Measurements from ENCODE around the gene MEIOB.

Gene MEIOB

DNA sequence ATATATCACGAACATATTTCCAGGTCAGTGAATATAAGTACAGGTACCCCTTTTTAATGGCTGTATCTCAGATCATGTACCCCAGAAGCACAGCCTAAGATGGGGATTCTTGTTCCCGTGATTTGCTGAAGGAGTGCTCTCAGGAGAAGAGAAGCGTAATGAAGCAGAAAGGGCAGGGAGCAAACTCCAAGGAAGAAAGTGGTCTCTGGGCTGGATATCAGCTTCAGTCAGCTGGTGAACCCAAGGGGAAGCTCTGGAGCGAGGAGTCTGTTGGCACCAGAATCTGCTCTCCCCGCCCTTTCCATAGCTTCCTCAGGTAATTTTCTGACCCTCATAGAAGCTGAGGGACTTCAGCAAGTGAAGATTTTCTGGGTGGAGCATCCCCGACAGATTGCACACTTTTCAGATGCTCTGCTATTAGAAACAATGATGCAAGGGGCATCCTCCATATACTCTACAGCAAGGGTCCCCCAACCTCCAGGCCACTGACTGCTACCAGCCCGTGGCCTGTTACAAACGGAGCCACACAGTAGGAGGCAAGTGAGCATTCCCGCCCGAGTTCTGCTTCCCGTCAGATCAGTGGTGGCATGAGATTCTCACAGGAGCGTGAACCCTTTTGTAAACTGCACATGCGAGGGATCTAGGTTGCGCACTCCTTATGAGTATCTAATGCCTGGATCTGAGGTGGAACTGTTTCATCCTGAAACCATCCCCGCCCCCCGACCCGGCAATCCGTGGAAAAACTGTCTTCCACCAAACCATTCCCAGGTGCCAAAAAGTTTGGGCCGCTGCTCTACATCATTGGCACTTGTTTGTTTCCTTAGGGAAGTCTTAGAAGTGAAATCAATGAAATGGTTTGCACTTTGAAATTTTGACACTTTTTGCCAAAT, 40.5 kb downstream of the MEIOB start:
- DNase-seq (ENCODE audit: low read depth in 2 of 2, low spot score in 1 of 2): no peak

DNA sequence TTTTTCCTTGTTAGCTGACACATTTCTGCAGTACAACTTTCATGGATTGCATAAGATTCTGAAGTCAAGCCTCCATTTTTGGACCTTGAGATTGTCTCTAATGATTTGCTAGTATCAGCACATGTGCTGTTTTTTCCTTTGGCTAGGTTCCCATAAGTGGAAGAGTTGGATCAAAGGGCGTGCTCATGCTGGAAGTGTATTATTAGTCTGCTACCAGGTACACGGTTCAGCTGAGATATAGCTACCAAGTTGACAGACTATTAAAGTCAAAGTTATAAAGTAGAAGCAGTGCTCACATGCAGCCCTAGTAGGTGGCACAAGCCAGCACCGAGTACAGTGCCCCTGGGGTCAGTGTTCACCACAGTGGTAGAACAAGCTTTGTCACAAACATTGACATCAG, 41.8 kb downstream of the MEIOB start:
- no peak for DNase-seq (ENCODE audit: low read depth in 2 of 2, low spot score in 1 of 2)

DNA sequence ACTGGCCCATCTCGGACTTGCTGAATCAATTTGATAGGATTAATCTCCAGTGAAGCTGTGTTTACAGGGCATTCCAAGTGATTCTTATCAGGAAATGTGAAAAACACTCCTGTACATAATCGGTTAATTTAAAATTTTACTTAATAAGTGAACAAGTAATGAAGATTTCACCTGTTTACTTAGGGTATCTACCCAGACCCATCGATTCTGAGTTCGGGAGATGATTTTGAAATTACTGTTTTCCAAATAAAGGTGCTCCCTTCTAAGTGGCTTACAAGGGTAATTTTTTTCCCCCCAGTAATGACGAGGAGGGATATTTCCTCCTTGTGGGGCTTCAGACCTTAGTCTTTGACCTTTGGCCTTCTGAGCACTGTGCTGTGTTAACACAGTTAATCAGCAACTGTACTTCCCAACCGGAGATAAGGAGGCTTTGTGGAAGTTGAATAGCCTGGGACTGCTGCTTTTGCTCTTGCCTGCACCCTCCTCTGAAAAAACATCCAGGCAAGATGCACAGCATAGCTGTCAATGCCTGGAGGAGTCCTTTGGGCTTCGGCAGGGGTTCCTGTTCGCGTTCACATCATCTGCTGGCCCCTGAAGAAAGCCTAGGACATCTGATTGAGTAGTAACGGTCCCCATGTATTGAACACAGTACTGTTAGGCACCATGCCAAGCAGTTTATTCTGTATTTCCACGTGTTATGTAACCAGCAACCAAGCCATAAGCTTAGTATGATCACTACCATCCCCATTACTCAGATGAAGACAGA, 43.1 kb downstream of the MEIOB start:
- no peak for DNase-seq (ENCODE audit: low read depth in 2 of 2, low spot score in 1 of 2)

GRCh38 chr16:1826691-1827573, 45.0 kb downstream of the MEIOB start, which contains the start of the genes FAHD1 and HAGH:
Gene FAHD1 (plus strand): TSS chr16:1827206. CDS start chr16:1827239, 33 bp downstream.
Gene HAGH (minus strand): TSS chr16:1826825. CDS start chr16:1826787, 38 bp downstream.
- peak; percentile 76 to 82 for DNase-seq (ENCODE audit: low read depth in 2 of 2, low spot score in 1 of 2)

DNA sequence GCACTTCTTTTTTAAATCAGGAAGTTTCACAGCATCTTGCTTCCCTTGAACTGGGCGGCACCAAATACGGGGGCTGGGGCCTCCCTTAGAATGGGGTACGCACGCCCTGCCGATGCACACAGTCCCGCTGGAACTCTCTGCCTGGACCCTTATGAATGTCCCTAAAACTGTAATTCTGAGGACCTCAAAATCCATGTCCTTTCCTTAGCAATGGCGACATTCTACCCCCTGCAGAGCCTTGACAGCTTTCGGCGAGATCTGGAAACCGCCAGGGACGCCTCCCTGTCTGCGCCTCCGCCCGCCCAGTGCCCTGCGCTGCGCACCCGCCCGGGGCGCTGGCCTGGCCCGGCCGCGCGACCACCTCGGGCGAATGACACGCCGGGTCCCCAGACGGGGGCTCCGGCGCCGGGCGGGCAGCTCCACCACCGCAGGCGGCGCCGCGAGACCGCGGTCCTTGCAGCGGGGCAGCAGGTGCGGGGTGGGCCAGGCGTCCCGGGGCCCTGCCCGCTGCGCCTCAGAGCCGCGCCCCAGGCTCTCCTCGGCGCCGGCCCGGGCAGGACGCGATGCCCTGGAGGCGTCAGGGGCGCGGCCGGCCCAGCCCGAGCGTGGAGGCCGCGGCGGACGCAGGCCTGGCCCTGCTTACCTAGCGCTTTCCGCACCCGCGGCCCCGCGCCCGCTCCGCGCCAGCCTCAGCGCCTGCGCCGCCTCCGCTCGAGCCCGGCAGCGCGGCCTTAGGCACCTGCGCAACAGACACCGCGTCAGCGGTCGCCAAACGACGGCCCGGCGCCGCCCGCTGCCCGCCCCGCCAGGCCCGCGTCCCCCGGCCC, 45.9 kb downstream of the MEIOB start:
- peak; percentile 14 to 43 for DNase-seq (ENCODE audit: low read depth in 2 of 2, low spot score in 1 of 2)

DNA sequence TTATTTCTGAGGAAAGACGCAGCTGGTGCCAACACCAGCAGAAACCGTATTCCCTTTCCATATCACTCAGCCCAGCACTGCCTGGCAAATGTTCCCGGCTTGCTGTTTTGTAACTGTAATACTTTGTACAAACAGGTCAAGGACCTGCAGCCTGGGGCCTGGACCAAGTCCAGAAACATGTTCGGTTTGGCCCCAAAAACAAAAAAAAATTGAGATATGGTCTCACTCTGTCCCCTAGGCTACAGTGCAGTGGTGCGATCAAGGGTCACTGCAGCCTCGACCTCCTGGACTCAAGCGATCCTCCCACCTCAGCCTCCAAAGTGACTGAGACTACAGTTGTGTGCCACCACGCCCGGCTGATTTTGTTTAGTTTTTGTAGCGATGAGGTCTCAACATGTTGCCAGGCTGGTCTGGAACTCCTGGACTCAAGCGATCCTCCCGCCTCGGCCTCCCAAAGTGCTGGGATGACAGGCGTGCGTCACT, 46.5 kb downstream of the MEIOB start:
- no peak for DNase-seq (ENCODE audit: low read depth in 2 of 2, low spot score in 1 of 2)

DNA sequence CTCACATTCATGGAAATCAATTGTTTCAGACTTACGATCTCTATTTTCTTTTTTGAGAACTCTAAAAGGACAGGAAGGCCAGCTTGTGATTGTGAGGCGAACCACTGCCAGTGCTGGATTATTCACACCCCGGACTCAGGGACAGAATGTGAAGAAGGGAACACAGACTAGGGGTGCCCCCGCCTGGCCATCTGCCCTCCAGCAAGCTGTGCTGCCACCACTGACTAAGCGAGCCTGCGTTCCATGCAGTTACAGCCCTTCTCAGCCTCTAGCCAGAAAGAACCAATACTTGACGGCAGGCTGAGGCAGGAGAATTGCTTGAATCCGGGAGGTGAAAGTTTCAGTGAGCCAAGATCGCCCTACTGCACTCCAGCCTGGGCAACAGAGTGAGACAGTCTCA, 48.1 kb downstream of the MEIOB start:
- DNase-seq (ENCODE audit: low read depth in 2 of 2, low spot score in 1 of 2): no peak

- no peak for DNase-seq (ENCODE audit: low read depth in 2 of 2, low spot score in 1 of 2)
These were observed 49.2 kb downstream of the MEIOB start for GRCh38 chr16:1822801-1823200.

DNA sequence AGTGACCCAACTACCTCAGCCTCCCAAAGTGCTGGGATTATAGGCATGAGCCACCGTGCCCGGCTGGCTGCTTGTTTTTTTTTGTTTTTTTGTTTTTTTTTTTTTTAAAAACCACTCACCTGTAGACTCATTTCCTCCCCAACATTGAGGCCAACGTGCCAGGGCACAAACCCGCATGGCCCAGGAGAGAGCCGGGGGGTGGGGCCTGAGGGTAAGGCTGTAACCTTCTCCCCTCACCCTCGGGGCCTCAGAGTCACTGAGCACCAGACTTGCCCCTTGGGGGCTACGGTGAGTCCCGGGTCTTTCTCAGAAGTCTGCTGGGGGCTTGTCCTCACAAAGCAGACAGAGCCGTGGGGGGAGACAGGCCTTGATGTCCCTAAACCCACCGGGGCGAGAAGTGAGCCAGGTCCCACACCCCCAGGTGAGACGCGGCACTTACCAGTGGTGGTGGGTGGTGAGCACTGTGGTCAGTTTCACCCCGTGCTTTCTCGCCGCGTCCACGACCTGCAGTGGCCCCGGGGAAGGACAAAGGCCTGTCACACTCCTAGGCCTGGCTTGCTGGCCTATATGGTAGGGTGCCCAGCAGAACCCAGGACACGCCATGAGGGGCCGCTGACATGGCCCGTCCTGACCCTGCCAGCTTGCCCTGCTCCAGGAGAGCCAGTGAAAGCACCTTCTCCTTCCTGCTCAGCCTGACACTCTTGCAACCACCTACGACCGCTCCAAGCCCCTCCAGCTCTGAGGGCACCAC, 49.9 kb downstream of the MEIOB start:
- no peak for DNase-seq (ENCODE audit: low read depth in 2 of 2, low spot score in 1 of 2)

DNA sequence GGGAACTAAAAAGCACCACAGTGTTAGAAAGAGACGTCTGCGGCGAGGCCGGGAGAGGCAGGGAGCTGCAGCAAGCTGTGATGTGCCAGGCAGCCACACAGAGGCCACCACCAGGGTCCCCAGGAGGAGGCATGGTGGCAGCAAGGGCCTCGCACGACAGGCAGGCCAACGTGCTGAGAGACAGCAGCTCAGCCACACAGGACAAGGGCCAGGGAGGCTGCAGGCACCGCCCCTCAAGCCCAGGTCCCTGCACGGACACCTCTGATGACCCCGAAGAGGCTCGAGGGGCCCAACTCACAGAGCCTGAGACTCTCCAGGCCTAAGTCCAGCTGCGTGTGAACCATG, 51.0 kb downstream of the MEIOB start:
- no peak for DNase-seq (ENCODE audit: low read depth in 2 of 2, low spot score in 1 of 2)

DNA sequence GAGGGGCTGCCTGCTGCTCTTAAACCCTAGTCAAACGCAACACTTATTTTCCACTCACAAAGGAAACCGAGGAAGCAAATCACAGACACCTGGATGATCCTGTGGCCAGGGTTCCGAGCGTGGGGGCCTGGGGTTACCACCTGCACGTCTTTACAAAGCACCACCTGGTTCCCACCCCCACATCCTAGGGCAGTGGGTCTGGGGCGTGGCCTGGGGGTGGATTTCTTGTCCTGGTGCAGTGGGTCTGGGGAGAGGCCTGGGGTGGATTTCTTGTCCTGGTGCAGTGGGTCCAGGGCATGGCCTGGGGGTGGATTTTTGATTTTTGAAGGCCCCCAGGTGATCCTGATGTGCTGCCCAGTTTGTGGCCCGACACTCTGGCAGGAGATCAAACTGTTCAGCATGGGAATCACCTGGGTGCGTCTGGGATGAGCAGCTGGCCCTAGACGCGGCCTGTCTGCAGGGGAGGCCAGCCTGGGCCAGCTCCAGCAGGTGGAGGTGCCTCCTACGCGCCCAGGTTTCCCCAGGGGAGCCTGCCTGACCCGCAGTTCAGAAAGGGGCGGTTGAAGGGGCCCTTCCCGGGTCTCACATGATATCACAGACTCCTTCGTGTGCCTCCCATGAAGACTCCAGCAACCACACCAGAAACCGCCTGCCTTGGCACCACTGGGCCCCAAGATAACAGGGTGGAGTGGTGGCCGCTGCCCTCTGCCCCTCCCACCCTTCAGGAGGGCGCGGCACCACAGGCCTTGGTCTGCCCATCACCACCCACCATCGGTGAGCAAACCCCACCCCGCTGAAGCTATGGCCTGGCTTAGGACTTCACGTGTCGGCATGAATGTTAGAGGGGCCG, 51.6 kb downstream of the MEIOB start:
- DNase-seq (ENCODE audit: low read depth in 2 of 2, low spot score in 1 of 2): no peak

- DNase-seq (ENCODE audit: low read depth in 2 of 2, low spot score in 1 of 2): no peak
These were observed 52.4 kb downstream of the MEIOB start for GRCh38 chr16:1819611-1820010.

- DNase-seq (ENCODE audit: low read depth in 2 of 2, low spot score in 1 of 2): no peak
These were observed 53.0 kb downstream of the MEIOB start for GRCh38 chr16:1818873-1819525.

GRCh38 chr16:1818204-1818872, 53.6 kb downstream of the MEIOB start:
- no peak for DNase-seq (ENCODE audit: low read depth in 2 of 2, low spot score in 1 of 2)

- DNase-seq (ENCODE audit: low read depth in 2 of 2, low spot score in 1 of 2): no peak
These were observed 54.2 kb downstream of the MEIOB start for GRCh38 chr16:1817716-1818115.

GRCh38 chr16:1817276-1817589, 54.7 kb downstream of the MEIOB start:
- DNase-seq (ENCODE audit: low read depth in 2 of 2, low spot score in 1 of 2): no peak

DNA sequence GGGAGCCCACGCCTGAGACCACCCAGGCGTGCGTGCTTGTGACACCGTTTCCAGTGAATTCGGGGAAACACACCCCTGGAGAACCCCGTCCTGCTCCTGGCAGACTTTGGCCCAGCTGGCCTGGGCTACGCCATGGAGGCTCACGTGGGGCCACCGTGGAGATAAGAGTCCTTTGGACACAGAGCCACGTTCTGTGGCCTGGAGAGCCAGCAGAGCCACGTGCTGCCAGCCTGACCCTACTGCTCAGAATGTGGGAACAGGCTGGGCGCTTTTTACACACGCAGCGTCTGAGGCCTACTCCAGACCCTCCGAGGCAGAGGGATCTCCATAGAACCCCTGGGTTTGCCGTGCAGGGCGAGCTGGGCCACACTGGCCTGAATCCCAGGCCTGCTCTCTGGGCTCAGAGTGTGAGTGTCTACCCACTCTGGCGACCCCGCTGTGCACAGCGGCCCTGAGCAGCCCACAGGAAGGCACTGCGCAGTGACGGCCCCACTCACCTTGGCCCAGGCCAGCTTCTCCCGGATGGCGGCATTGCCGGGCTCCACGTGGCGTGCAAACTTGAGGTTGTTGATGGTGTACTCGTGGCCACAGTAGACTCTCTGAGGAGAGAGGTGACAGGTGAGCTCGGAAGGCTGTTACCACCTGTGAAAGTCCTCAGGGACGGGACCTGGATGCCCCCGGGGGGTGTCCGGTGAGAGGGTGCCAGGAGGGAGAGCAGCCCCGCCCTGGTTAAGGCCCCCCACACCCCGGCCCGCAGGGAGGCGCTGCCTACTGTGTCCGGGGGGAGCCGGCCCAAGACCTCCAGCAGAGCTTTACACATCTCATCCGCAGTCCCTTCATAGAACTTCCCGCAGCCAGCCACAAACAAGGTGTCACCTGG, 55.3 kb downstream of the MEIOB start:
- DNase-seq (ENCODE audit: low read depth in 2 of 2, low spot score in 1 of 2): no peak

All from stimulated activated CD8-positive, alpha-beta memory T cell treated with anti-CD3 and anti-CD28 coated beads, Interleukin-4, amount 100 ng/mL, for 1 hour (primary cell).